NB4 (cell line): ENCODE results near the gene TTLL7.
A peak's percentile ranks its signal among the peaks of the same experiment; 100 is the strongest.

Experiments used
- DNase-seq: peaks from one replicate; pipeline ENCODE4 v3.0.0; 2010; ENCODE audit warnings: low read depth
- H3K4me3 ChIP-seq: one replicate; pipeline ENCODE4 v1.5.1; 2011; ENCODE audit warnings: mild to moderate bottlenecking, low read depth, low read length, moderate library complexity
- CTCF ChIP-seq: IDR thresholded peaks from one replicate; pipeline ENCODE4 v1.5.1; 2012; ENCODE audit warnings: low read depth, low read length
- MAX ChIP-seq: IDR thresholded peaks from 2 replicates; pipeline ENCODE4 v1.6.1; 2011; ENCODE audit warnings: low read depth, low read length
- MYC ChIP-seq: IDR thresholded peaks from 2 replicates; pipeline ENCODE4 v1.6.1; 2011; ENCODE audit warnings: low read depth, low read length
- POLR2A ChIP-seq: IDR thresholded peaks from 2 replicates; pipeline ENCODE4 v1.6.1; 2011; ENCODE audit warnings: mild to moderate bottlenecking; ENCODE audit not compliant: insufficient read length; ENCODE audit errors: extremely low read depth

Gene TTLL7, protein sequence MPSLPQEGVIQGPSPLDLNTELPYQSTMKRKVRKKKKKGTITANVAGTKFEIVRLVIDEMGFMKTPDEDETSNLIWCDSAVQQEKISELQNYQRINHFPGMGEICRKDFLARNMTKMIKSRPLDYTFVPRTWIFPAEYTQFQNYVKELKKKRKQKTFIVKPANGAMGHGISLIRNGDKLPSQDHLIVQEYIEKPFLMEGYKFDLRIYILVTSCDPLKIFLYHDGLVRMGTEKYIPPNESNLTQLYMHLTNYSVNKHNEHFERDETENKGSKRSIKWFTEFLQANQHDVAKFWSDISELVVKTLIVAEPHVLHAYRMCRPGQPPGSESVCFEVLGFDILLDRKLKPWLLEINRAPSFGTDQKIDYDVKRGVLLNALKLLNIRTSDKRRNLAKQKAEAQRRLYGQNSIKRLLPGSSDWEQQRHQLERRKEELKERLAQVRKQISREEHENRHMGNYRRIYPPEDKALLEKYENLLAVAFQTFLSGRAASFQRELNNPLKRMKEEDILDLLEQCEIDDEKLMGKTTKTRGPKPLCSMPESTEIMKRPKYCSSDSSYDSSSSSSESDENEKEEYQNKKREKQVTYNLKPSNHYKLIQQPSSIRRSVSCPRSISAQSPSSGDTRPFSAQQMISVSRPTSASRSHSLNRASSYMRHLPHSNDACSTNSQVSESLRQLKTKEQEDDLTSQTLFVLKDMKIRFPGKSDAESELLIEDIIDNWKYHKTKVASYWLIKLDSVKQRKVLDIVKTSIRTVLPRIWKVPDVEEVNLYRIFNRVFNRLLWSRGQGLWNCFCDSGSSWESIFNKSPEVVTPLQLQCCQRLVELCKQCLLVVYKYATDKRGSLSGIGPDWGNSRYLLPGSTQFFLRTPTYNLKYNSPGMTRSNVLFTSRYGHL

DNA sequence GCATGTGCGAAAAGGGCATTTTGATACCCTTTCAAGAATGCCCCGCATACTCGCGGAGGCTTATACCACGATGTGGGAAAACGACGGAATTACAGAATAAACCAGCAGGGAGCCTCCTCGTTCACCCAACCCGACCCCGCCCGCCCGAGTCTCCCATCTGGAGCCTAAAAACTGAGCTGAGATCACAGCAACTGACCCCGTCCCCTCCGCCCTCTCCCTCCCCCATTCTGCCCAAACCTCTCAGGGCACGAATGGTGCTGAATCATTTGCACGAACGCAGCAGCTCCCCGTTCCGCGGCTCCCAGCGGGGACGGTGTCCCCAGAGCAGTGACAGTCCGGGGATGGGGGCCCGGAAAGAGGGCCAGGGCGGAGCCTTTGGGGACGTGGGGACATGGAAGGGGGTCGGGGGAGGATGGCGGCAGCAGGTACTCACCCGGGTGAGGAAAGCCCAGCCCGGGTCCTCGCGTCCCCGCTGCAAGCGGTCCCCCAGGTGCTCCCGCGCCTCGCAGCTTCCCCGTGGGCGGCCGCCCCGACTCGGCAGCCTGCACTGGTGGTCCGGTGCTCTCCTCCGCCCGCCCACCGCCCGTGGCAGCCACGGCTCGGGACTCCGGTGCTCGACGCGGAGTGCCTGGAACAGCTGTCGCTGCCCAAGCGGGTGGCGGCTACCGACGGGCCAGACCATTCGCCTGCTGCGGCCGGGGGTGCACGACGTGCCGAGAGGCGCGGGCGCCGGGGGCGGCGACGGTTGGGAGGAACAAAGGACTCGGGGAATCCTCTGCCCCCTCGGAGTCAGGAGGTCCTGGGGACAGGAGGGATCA lies at the start of gene TTLL7:
Gene TTLL7, minus strand, starts transcription at position 635 of the 818 bp plus-strand sequence. CDS start 46,921 bp downstream, outside the sequence.
- DNase-seq, result peak; percentile 64
- TF ChIP-seq CTCF, result no peak
- no peak for TF ChIP-seq MAX
- no peak for TF ChIP-seq MYC
- no peak for TF ChIP-seq POLR2A
- peak within 1 kb of the TSS; percentile 56 for H3K4me3 ChIP-seq

- TF ChIP-seq CTCF (no peak), MAX (no peak)
- no peak overlapping the region for H3K4me3 ChIP-seq
- no peak for DNase-seq
Observed at GRCh38 chr1:84042461-84042860, 43.5 kb upstream of the TTLL7 start.

GRCh38 chr1:84037758-84038611 lies 39.1 kb upstream of the TTLL7 start:
- peak; percentile 17 for DNase-seq
- no peak for TF ChIP-seq MAX
- no peak for TF ChIP-seq POLR2A
- TF ChIP-seq MYC, result no peak
- no peak for TF ChIP-seq CTCF
- H3K4me3 ChIP-seq, result no peak overlapping the region

DNA sequence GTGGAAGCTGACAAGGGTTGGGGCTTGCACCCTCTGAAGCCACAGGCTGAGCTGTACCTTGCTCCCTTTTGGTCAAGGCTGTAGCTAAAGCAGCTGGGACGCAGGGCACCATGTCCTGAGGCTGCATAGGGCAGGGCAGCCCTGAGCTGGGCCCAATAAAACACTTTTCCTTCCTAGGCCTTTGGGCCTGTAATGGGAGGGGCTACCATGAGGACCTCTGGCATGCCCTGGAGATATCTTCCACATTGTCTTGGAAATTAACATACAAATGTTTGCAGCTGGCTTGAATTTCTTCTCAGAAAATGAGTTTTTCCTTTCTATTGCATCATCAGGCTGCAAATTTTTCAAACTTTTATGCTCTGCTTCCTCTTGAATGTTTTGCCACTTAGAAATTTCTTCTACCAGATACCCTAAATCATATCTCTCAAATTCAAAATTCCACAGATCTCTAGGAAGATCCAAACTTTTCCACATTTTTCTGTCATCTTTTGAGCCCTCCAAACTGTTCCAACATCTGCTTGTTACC lies 32.9 kb upstream of the TTLL7 start:
- DNase-seq, result no peak
- H3K4me3 ChIP-seq, result no peak overlapping the region
- TF ChIP-seq CTCF (no peak), MYC (no peak), MAX (no peak), POLR2A (no peak)

DNA sequence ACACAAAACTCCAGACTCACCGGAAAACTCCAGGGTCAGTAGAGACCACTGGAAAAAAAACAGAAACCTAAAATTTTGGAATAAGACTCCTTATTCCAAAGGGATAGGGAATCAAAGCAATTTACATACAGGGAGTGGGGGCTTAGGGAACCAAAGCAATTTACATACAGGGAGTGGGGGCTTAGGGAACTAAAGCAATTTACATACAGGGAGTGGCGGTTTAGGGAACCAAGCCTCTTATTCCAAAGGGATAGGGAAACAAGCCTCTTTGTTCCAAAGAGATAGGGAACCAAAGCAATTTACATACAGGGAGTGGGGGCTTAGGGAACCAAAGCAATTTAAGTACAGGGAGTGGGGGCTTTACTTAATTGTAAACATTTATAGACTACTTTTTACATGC lies 28.4 kb upstream of the TTLL7 start:
- no peak overlapping the region for H3K4me3 ChIP-seq
- no peak for DNase-seq
- TF ChIP-seq CTCF (no peak), MAX (no peak), POLR2A (no peak), MYC (no peak)
